Spleen (tissue), 11 donors: ENCODE measurements around the gene P2RY6. TPM values are rescaled to one million over a fixed set of nuclear protein-coding genes. Genes with fewer than 3 reads are reported as not detected.

ENCODE experiments used
- DNase-seq: peaks from one replicate; pipeline ENCODE4 v3.0.0-alpha.2; 2020
- H3K27ac ChIP-seq, 8 donors: fragments of 200-600 bp; sonication (generic) in 7 of 8; 1 replicate in 4 of 8; 2 replicates in 4 of 8; pipeline versions ENCODE4 v1.5.0 to v1.8.0; 2016 to 2021; ENCODE audit warnings: inconsistent platforms in 4 of 8, mild to moderate bottlenecking in 4 of 8, moderate library complexity in 1 of 8
- H3K27me3 ChIP-seq, 7 donors: fragments of 200-600 bp; sonication (generic) in 6 of 7; replicated peaks in 1 of 7; 1 replicate in 4 of 7; 2 replicates in 3 of 7; pipeline versions ENCODE4 v1.5.0 to v1.8.0; 2016 to 2021; ENCODE audit warnings: inconsistent platforms in 3 of 7, mild to moderate bottlenecking in 1 of 7
- H3K36me3 ChIP-seq, 6 donors: fragments of 200-600 bp; sonication (generic) in 5 of 6; 1 replicate in 4 of 6; 2 replicates in 2 of 6; pipeline versions ENCODE4 v1.5.0 to v1.8.0; 2016 to 2021; ENCODE audit warnings: inconsistent platforms in 2 of 6
- H3K4me1 ChIP-seq, 6 donors: fragments of 200-600 bp; sonication (generic) in 5 of 6; 1 replicate in 3 of 6; 2 replicates in 3 of 6; pipeline versions ENCODE4 v1.5.0 to v1.8.0; 2016 to 2021; ENCODE audit warnings: inconsistent platforms in 3 of 6
- H3K4me3 ChIP-seq, 8 donors: fragments of 200-600 bp; sonication (generic) in 7 of 8; 1 replicate in 4 of 8; 2 replicates in 4 of 8; pipeline versions ENCODE4 v1.5.0 to v1.8.0; 2016 to 2021; ENCODE audit warnings: inconsistent platforms in 4 of 8, mild to moderate bottlenecking in 4 of 8, moderate library complexity in 2 of 8
- H3K9me3 ChIP-seq, 8 donors: fragments of 200-600 bp; sonication (generic) in 7 of 8; 1 replicate in 4 of 8; 2 replicates in 4 of 8; pipeline versions ENCODE4 v1.5.0 to v1.8.0; 2016 to 2021; ENCODE audit warnings: inconsistent platforms in 4 of 8
- CTCF ChIP-seq, 11 experiments: fragments of 200-600 bp in 7 of 11; fragments of 450-650 bp in 4 of 11; sonication (generic) in 4 of 11; IDR thresholded peaks in 8 of 11; conservative IDR thresholded peaks in 3 of 11; 1 replicate in 7 of 11; 2 replicates in 4 of 11; pipeline versions ENCODE4 v1.4.0 to v1.8.0; 2016 to 2021; ENCODE audit warnings: antibody characterized with exemption in 11 of 11, inconsistent platforms in 4 of 11, mild to moderate bottlenecking in 1 of 11
- POLR2A ChIP-seq, 3 donors: fragments of 450-650 bp; IDR thresholded peaks; one replicate each; pipeline ENCODE4 v1.5.1; 2017; ENCODE audit warnings: antibody characterized with exemption in 3 of 3, mild to moderate bottlenecking in 1 of 3
- POLR2AphosphoS5 ChIP-seq, 3 donors: sonication (generic); formaldehyde crosslinking; IDR thresholded peaks; one replicate each; pipeline ENCODE4 v1.5.1; 2017; ENCODE audit warnings: antibody characterized with exemption in 3 of 3
- WGBS, 5 donors: extraction: QIAGEN DNeasy Blood & Tissue Kit in 3 of 5; methylation state at CpG; one replicate each; pipeline versions ENCODE4 v1.1.5 to v1.1.7; 2013 to 2018; 5-methylcytosine and 5-hydroxymethylcytosine counted together
- intact Hi-C: fragments of 100-400 bp; cut with DNase I; formaldehyde crosslinking; loops from one replicate; pipeline ENCODE4 v1.15.0; 2023; ENCODE audit warnings: low total_unique reads
- polyA plus RNA-seq, 3 donors: library from polyadenylated mRNA; stranded (reverse); fragments of 200-250 nt; gene quantifications; one replicate each; pipeline ENCODE4 v1.2.1, GENCODE V29; 2013
- total RNA-seq, 7 donors: library from RNA; depleted of rRNA in 3 of 7; stranded (reverse); fragments of >200 nt in 3 of 7; fragmentation: NEBNext Ultra II Directional in 4 of 7; extraction: Animal tissue kit (Norgen Biotek cat#: 25700) in 4 of 7; gene quantifications; one replicate each; pipeline versions ENCODE4 v1.1.0 to v1.2.1, GENCODE V29; 2016 to 2021
- donor health status: healthy with polysubstance abuse.
- donor health status: DM: no; HTN: no; CAD: no; lungs with moderate emphysema.
- donor health status: DM: no; HTN: no; CAD: no.
- donor health status: Bipolar disorder and iron deficiency.
- donor health status: healthy.
- donor health status: DM: no; HTN: no; CAD: no.
- donor health status: DM: yes; HTN: yes; CAD: no.

The P2RY6 gene
- total and polyA plus RNA-seq, 10 donors, result 8.2 to 109 (median 56.9) TPM

GRCh38 chr11:73259406-73260126 lies 12.6 kb upstream of the P2RY6 start:
- intact Hi-C loops, result no loop called here

GRCh38 chr11:73260127-73260457 lies 12.0 kb upstream of the P2RY6 start:
- DNase-seq, result no peak
- H3K4me3 ChIP-seq, result no peak overlapping the region
- H3K4me1 ChIP-seq, result peaks cover 8 to 47% (median 21%) of the 10 kb centered on the region in 6 donors
- TF ChIP-seq CTCF (IDR thresholded peaks at IDR 0.05 in 8 of 11, conservative IDR thresholded peaks at IDR 0.05 in 3 of 11) (no peak), POLR2A (IDR thresholded peaks at IDR 0.05) (no peak), POLR2AphosphoS5 (IDR thresholded peaks at IDR 0.05) (no peak)
- H3K9me3 ChIP-seq, result no peaks in the 10 kb centered on the region
- H3K36me3 ChIP-seq, result no peaks in the 10 kb centered on the region
- H3K27me3 ChIP-seq, result peaks cover 0 to 22% (median 9%) of the 10 kb centered on the region in 7 donors
- no peak overlapping the region for H3K27ac ChIP-seq
- intact Hi-C loops, result no loop called here

More at GRCh38 chr11:73259406-73260126, 12.6 kb upstream of the P2RY6 start:
- H3K27ac ChIP-seq, result peak overlapping the region in 1 of 8 donors; percentile 80
- peaks cover 8 to 45% (median 20%) of the 10 kb centered on the region in 6 donors for H3K4me1 ChIP-seq
- no peaks in the 10 kb centered on the region for H3K36me3 ChIP-seq
- no peak overlapping the region for H3K4me3 ChIP-seq
- no peaks in the 10 kb centered on the region for H3K9me3 ChIP-seq
- TF ChIP-seq POLR2A (IDR thresholded peaks at IDR 0.05) (no peak), CTCF (IDR thresholded peaks at IDR 0.05 in 8 of 11, conservative IDR thresholded peaks at IDR 0.05 in 3 of 11) (no peak), POLR2AphosphoS5 (IDR thresholded peaks at IDR 0.05) (no peak)
- peaks cover 0 to 16% (median 6%) of the 10 kb centered on the region in 7 donors for H3K27me3 ChIP-seq
- no peak for DNase-seq
- 78 to 93% (median 89%) methylated on average over 3 of the region's 3 CpGs for WGBS, 5 donors

- Histone ChIP-seq H3K4me1 (peaks cover 5 to 44% (median 17%) of the 10 kb centered on the region in 6 donors), H3K27ac (no peak overlapping the region), H3K9me3 (no peaks in the 10 kb centered on the region), H3K27me3 (peaks cover 0 to 32% (median 9%) of the 10 kb centered on the region in 7 donors), H3K36me3 (no peaks in the 10 kb centered on the region), H3K4me3 (no peak overlapping the region)
- WGBS, 5 donors, result 66 to 88% (median 73%) methylated on average over 5 of the region's 5 CpGs
- TF ChIP-seq POLR2A (IDR thresholded peaks at IDR 0.05) (no peak), POLR2AphosphoS5 (IDR thresholded peaks at IDR 0.05) (no peak), CTCF (IDR thresholded peaks at IDR 0.05 in 8 of 11, conservative IDR thresholded peaks at IDR 0.05 in 3 of 11) (no peak)
- no peak for DNase-seq
- intact Hi-C loops, result no loop called here
Measured at GRCh38 chr11:73262851-73263495, 9.2 kb upstream of the P2RY6 start.

GRCh38 chr11:73263640-73264039 lies 8.5 kb upstream of the P2RY6 start:
- H3K27ac ChIP-seq, result no peak overlapping the region
- intact Hi-C loops, result no loop called here

More at GRCh38 chr11:73263640-73264039, 8.5 kb upstream of the P2RY6 start:
- no peak overlapping the region for H3K4me3 ChIP-seq
- 83 to 93% (median 85%) methylated on average over 2 of the region's 2 CpGs for WGBS, 5 donors
- H3K4me1 ChIP-seq, result peaks cover 0 to 44% (median 17%) of the 10 kb centered on the region in 6 donors
- TF ChIP-seq POLR2A (IDR thresholded peaks at IDR 0.05), result no peak
- no peak for TF ChIP-seq CTCF (IDR thresholded peaks at IDR 0.05 in 8 of 11, conservative IDR thresholded peaks at IDR 0.05 in 3 of 11)
- TF ChIP-seq POLR2AphosphoS5 (IDR thresholded peaks at IDR 0.05), result no peak
- H3K36me3 ChIP-seq, result no peaks in the 10 kb centered on the region
- peaks cover 0 to 32% (median 9%) of the 10 kb centered on the region in 7 donors for H3K27me3 ChIP-seq
- H3K9me3 ChIP-seq, result no peaks in the 10 kb centered on the region
- DNase-seq, result no peak
